Measurements from ENCODE around the gene IRAK3.
A peak's percentile ranks its signal among the peaks of the same experiment; 100 is the strongest.

The IRAK3 gene

GRCh38 chr12:66188584-66189485 is at the start of gene IRAK3:
Gene IRAK3, plus strand, starts transcription at chr12:66189214. Its CDS starts 86 bp downstream, at chr12:66189300.
- peak; percentile 66 for DNase-seq

GRCh38 chr12:66139328-66139727 is 49.7 kb upstream of the IRAK3 start:
- no peak for DNase-seq

- no peak for DNase-seq
Measured at GRCh38 chr12:66140731-66141130, 48.3 kb upstream of the IRAK3 start.

GRCh38 chr12:66141299-66141698 is 47.7 kb upstream of the IRAK3 start:
- DNase-seq, result no peak

- DNase-seq, result no peak
Measured at GRCh38 chr12:66142826-66143225, 46.2 kb upstream of the IRAK3 start.

- DNase-seq, result no peak
Measured at GRCh38 chr12:66143868-66144267, 45.1 kb upstream of the IRAK3 start.

GRCh38 chr12:66144791-66145754 is 43.9 kb upstream of the IRAK3 start:
- DNase-seq, result no peak

GRCh38 chr12:66149702-66150398 is 39.2 kb upstream of the IRAK3 start:
- DNase-seq, result no peak

GRCh38 chr12:66152732-66153131 is 36.3 kb upstream of the IRAK3 start:
- no peak for DNase-seq

GRCh38 chr12:66154776-66155175 is 34.2 kb upstream of the IRAK3 start:
- DNase-seq, result no peak

GRCh38 chr12:66156654-66157053 is 32.4 kb upstream of the IRAK3 start:
- DNase-seq, result no peak

GRCh38 chr12:66159123-66159522 is 29.9 kb upstream of the IRAK3 start:
- DNase-seq, result no peak

- no peak for DNase-seq
Measured at GRCh38 chr12:66160704-66161103, 28.3 kb upstream of the IRAK3 start.

- DNase-seq, result no peak
Measured at GRCh38 chr12:66162701-66163100, 26.3 kb upstream of the IRAK3 start.

GRCh38 chr12:66163289-66163688 is 25.7 kb upstream of the IRAK3 start:
- no peak for DNase-seq

- DNase-seq, result no peak
Measured at GRCh38 chr12:66164349-66164821, 24.6 kb upstream of the IRAK3 start.

- DNase-seq, result no peak
Measured at GRCh38 chr12:66165141-66165540, 23.9 kb upstream of the IRAK3 start.

- DNase-seq, result no peak
Measured at GRCh38 chr12:66166561-66166960, 22.5 kb upstream of the IRAK3 start.

GRCh38 chr12:66168410-66168809 is 20.6 kb upstream of the IRAK3 start:
- no peak for DNase-seq

GRCh38 chr12:66169221-66170170 is 19.5 kb upstream of the IRAK3 start, which contains the start of gene TMBIM4:
Gene TMBIM4, minus strand, starts transcription at chr12:66169996. Its CDS starts 45 bp downstream, at chr12:66169951.
- peak; percentile 91 for DNase-seq

GRCh38 chr12:66170606-66171005 is 18.4 kb upstream of the IRAK3 start:
- DNase-seq, result no peak

Measured in activated CD8-positive, alpha-beta memory T cell treated with anti-CD3 and anti-CD28 coated beads, Interleukin-2, amount 50 U/mL, for 48 hours (primary cell).